ENCODE results near the gene ATP8B1. TPM values are rescaled to one million over a fixed set of nuclear protein-coding genes. Genes with fewer than 3 reads are reported as not detected.

The ATP8B1 gene
- total and polyA plus RNA-seq, 11 donors = 3.0 to 12.8 (median 6.2) TPM

DNA sequence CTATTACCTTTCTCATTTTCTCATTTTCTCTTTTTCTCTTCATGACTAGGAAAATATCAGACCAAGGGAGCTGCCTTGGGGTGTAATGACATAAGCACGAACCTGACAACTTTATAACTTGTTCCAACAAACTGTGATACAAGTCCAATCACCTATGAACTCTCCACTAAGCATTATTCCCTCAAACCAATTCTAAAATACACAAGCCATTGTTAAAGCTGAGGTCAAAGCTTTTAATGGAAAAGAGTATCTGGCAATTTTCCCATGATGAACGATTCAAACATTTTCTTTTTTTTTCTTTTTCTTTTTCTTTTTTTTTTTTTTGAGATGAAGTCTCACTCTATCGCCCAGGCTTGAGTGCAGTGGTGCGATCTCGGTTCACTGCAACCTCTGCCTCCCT, 133.1 kb downstream of the ATP8B1 start:
- H3K27ac ChIP-seq = no peak overlapping the region
- intact Hi-C loops (cut with DNase I) = no loop called here
- peaks cover 0 to 37% (median 23%) of the 10 kb centered on the region in 12 donors for H3K4me1 ChIP-seq
- TF ChIP-seq POLR2A (IDR thresholded peaks at IDR 0.05) = no peak
- TF ChIP-seq, protein P1, sequence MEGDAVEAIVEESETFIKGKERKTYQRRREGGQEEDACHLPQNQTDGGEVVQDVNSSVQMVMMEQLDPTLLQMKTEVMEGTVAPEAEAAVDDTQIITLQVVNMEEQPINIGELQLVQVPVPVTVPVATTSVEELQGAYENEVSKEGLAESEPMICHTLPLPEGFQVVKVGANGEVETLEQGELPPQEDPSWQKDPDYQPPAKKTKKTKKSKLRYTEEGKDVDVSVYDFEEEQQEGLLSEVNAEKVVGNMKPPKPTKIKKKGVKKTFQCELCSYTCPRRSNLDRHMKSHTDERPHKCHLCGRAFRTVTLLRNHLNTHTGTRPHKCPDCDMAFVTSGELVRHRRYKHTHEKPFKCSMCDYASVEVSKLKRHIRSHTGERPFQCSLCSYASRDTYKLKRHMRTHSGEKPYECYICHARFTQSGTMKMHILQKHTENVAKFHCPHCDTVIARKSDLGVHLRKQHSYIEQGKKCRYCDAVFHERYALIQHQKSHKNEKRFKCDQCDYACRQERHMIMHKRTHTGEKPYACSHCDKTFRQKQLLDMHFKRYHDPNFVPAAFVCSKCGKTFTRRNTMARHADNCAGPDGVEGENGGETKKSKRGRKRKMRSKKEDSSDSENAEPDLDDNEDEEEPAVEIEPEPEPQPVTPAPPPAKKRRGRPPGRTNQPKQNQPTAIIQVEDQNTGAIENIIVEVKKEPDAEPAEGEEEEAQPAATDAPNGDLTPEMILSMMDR (IDR thresholded peaks at IDR 0.05) = no peak
- no peak for DNase-seq
- ATAC-seq = no peak
- H3K4me3 ChIP-seq = no peak overlapping the region
- H3K27me3 ChIP-seq = no peaks in the 10 kb centered on the region
- peaks cover 0 to 11% (median 2%) of the 10 kb centered on the region in 12 donors for H3K9me3 ChIP-seq
- 87 to 89% (median 87%) methylated on average over 5 of the region's 5 CpGs for WGBS, 4 donors
- peaks cover 0 to 84% (median 15%) of the 10 kb centered on the region in 9 donors for H3K36me3 ChIP-seq

DNA sequence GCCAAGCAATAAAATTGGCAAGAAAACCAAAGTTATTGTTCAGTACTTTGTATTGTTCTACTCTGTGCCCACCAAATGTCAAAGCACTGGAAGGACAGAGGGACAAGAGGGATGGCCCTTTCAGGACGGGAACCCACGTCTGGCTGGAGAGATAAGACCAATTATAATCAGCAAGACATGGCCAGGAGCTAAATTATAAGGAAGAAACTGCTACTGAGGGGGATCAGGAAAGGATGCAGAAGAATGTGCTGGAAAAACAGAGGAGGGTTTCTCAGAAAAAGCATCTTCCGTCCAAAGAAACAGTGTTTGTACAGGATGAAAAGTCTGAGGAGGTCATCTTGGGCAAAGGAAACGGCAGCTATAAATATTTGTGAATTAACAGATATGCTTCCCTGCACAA, 135.1 kb downstream of the ATP8B1 start:
- ATAC-seq (peak in 1 of 4 donors; percentile 39), DNase-seq (no peak)
- TF ChIP-seq POLR2A (IDR thresholded peaks at IDR 0.05) = no peak
- TF ChIP-seq, protein P1 (IDR thresholded peaks at IDR 0.05) = no peak
- peaks cover 0 to 79% (median 18%) of the 10 kb centered on the region in 9 donors for H3K36me3 ChIP-seq
- H3K27me3 ChIP-seq = no peaks in the 10 kb centered on the region
- WGBS, 4 donors = 39 to 50% (median 46%) methylated on average over 4 of the region's 4 CpGs
- peaks cover 0 to 2% (median under 1%) of the 10 kb centered on the region in 12 donors for H3K9me3 ChIP-seq
- H3K4me1 ChIP-seq = peaks cover 0 to 41% (median 25%) of the 10 kb centered on the region in 12 donors
- peak overlapping the region in 1 of 12 donors; percentile 74 for H3K27ac ChIP-seq
- intact Hi-C loops (cut with DNase I) = loop anchor here in 3 of 10 donors (5.0 to 10.0 kb wide), 2 partner anchors 134 to 137 kb away; partner anchors contain the start of gene ATP8B1 (in 3 of the 3)
- no peak overlapping the region for H3K4me3 ChIP-seq

- H3K4me3 ChIP-seq = peak overlapping the region in 1 of 12 donors; percentile 13
- H3K4me1 ChIP-seq = peaks cover 0 to 41% (median 25%) of the 10 kb centered on the region in 12 donors
- intact Hi-C loops (cut with DNase I) = loop anchor here in 3 of 10 donors (5.0 to 10.0 kb wide), 2 partner anchors 135 to 138 kb away; partner anchors contain the start of gene ATP8B1 (in 3 of the 3)
- 66 to 89% (median 79%) methylated on average over 6 of the region's 6 CpGs for WGBS, 4 donors
- no peak for DNase-seq
- H3K27ac ChIP-seq = peak overlapping the region in 10 of 12 donors; percentile 23 to 74 (median 54)
- peaks cover 0 to 81% (median 19%) of the 10 kb centered on the region in 9 donors for H3K36me3 ChIP-seq
- H3K27me3 ChIP-seq = no peaks in the 10 kb centered on the region
- peak in 2 of 4 donors; percentile 66 to 73 for ATAC-seq
- TF ChIP-seq, protein P1 (IDR thresholded peaks at IDR 0.05) = no peak
- no peak for TF ChIP-seq POLR2A (IDR thresholded peaks at IDR 0.05)
- H3K9me3 ChIP-seq = no peaks in the 10 kb centered on the region
Measured at GRCh38 chr18:57666818-57667497, 136.2 kb downstream of the ATP8B1 start.

DNA sequence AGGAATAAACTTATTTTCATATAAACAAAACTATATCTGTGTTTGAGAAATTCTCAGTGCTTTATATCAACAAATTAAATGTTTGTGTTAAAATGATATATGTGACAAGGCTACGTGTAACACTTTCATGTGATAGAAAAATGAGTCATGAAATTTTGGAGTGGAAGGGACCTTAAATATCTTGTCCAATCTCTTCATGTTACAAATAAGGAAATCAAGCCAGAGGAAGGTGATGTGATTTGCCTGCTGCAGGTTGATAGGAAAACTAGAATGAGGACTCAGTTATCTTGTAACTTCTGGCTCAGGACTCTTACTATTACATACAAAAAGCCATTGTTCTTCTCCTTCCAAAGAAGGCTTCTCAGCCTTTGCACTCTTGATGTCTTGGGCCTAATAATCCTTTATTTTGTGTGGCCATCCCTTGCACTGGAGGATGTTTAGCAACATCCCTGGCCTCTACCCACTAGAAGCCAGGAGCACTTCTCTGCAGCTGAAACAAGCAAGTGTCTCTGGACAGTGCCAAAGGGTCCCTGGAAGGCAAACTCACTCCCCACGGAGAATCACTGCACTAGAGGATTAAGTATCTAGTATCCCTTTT, 138.4 kb downstream of the ATP8B1 start:
- H3K9me3 ChIP-seq = no peaks in the 10 kb centered on the region
- no peak overlapping the region for H3K4me3 ChIP-seq
- TF ChIP-seq POLR2A (IDR thresholded peaks at IDR 0.05) = no peak
- TF ChIP-seq, protein P1 (IDR thresholded peaks at IDR 0.05) = no peak
- peak overlapping the region in 1 of 12 donors; percentile 57 for H3K27ac ChIP-seq
- peaks cover 0 to 84% (median 22%) of the 10 kb centered on the region in 9 donors for H3K36me3 ChIP-seq
- intact Hi-C loops (cut with DNase I) = loop anchor here in 3 of 10 donors (5.0 to 10.0 kb wide), 2 partner anchors 138 to 140 kb away; partner anchors contain the start of gene ATP8B1 (in 3 of the 3)
- WGBS, 4 donors = 76 to 82% (median 82%) methylated on average over 2 of the region's 2 CpGs
- no peaks in the 10 kb centered on the region for H3K27me3 ChIP-seq
- DNase-seq (no peak), ATAC-seq (no peak)
- peaks cover 0 to 41% (median 25%) of the 10 kb centered on the region in 12 donors for H3K4me1 ChIP-seq
